Effector memory CD4-positive, alpha-beta T cell (primary cell): ENCODE data around the gene DOCK3.

Source experiments
- DNase-seq, 3 donors: peaks; one replicate each; pipeline ENCODE4 v3.0.0-alpha.2; 2020
- H3K27ac ChIP-seq: 2 replicates; pipeline ENCODE4 v1.7.0; 2013; ENCODE audit warnings: mild to moderate bottlenecking, low read length, moderate library complexity; ENCODE audit not compliant: insufficient read depth, poor library complexity, severe bottlenecking
- H3K27me3 ChIP-seq: replicated peaks from 2 replicates; pipeline ENCODE4 v1.7.0; 2013; ENCODE audit warnings: mild to moderate bottlenecking, low read length; ENCODE audit not compliant: insufficient read depth, control insufficient read depth, poor library complexity, severe bottlenecking
- H3K36me3 ChIP-seq: 2 replicates; pipeline ENCODE4 v1.7.0; 2013; ENCODE audit warnings: mild to moderate bottlenecking, low read length, moderate library complexity; ENCODE audit not compliant: control insufficient read depth, insufficient read depth
- H3K4me1 ChIP-seq: 2 replicates; pipeline ENCODE4 v1.7.0; 2013; ENCODE audit warnings: low read length, mild to moderate bottlenecking; ENCODE audit not compliant: control insufficient read depth, insufficient read depth, poor library complexity, severe bottlenecking
- H3K4me3 ChIP-seq: 2 replicates; pipeline ENCODE4 v1.7.0; 2013; ENCODE audit warnings: low read length, low read depth, mild to moderate bottlenecking; ENCODE audit not compliant: insufficient read depth, poor library complexity, severe bottlenecking
- H3K9me3 ChIP-seq: 2 replicates; pipeline ENCODE4 v1.7.0; 2013; ENCODE audit warnings: mild to moderate bottlenecking, low read length, moderate library complexity; ENCODE audit not compliant: control insufficient read depth

DOCK3 gene

GRCh38 chr3:51330046-51330445 lies 655.3 kb downstream of the DOCK3 start:
- Histone ChIP-seq H3K4me1 (no peaks in the 10 kb centered on the region), H3K4me3 (no peak overlapping the region), H3K27ac (no peak overlapping the region), H3K9me3 (no peaks in the 10 kb centered on the region), H3K27me3 (no peaks in the 10 kb centered on the region), H3K36me3 (no peaks in the 10 kb centered on the region)
- DNase-seq = no peak

- no peak overlapping the region for H3K4me3 ChIP-seq
- H3K9me3 ChIP-seq = no peaks in the 10 kb centered on the region
Measured at GRCh38 chr3:51332156-51332555, 657.4 kb downstream of the DOCK3 start.

GRCh38 chr3:51333021-51333420 lies 658.3 kb downstream of the DOCK3 start:
- Histone ChIP-seq H3K27me3 (no peaks in the 10 kb centered on the region), H3K36me3 (no peaks in the 10 kb centered on the region), H3K27ac (no peak overlapping the region), H3K9me3 (no peaks in the 10 kb centered on the region), H3K4me1 (no peaks in the 10 kb centered on the region), H3K4me3 (no peak overlapping the region)
- DNase-seq = no peak

More at GRCh38 chr3:51332156-51332555, 657.4 kb downstream of the DOCK3 start:
- H3K27ac ChIP-seq = no peak overlapping the region
- H3K4me1 ChIP-seq = no peaks in the 10 kb centered on the region
- H3K27me3 ChIP-seq = no peaks in the 10 kb centered on the region
- no peak for DNase-seq
- no peaks in the 10 kb centered on the region for H3K36me3 ChIP-seq

- no peaks in the 10 kb centered on the region for H3K27me3 ChIP-seq
- no peak overlapping the region for H3K27ac ChIP-seq
- no peaks in the 10 kb centered on the region for H3K36me3 ChIP-seq
- no peak overlapping the region for H3K4me3 ChIP-seq
- no peaks in the 10 kb centered on the region for H3K4me1 ChIP-seq
- no peaks in the 10 kb centered on the region for H3K9me3 ChIP-seq
- DNase-seq = no peak
Measured at GRCh38 chr3:51336261-51336660, 661.5 kb downstream of the DOCK3 start.

- Histone ChIP-seq H3K9me3 (no peaks in the 10 kb centered on the region), H3K36me3 (no peaks in the 10 kb centered on the region), H3K4me1 (no peaks in the 10 kb centered on the region), H3K27ac (no peak overlapping the region), H3K4me3 (no peak overlapping the region), H3K27me3 (no peaks in the 10 kb centered on the region)
- no peak for DNase-seq
Measured at GRCh38 chr3:51337666-51338065, 662.9 kb downstream of the DOCK3 start.

- Histone ChIP-seq H3K4me1 (no peaks in the 10 kb centered on the region), H3K4me3 (no peak overlapping the region), H3K27me3 (no peaks in the 10 kb centered on the region), H3K9me3 (no peaks in the 10 kb centered on the region), H3K36me3 (no peaks in the 10 kb centered on the region), H3K27ac (no peak overlapping the region)
- DNase-seq = no peak
Measured at GRCh38 chr3:51338632-51339031, 663.9 kb downstream of the DOCK3 start.

- Histone ChIP-seq H3K36me3 (no peaks in the 10 kb centered on the region), H3K27ac (no peak overlapping the region), H3K27me3 (no peaks in the 10 kb centered on the region), H3K4me3 (no peak overlapping the region), H3K9me3 (no peaks in the 10 kb centered on the region), H3K4me1 (no peaks in the 10 kb centered on the region)
- no peak for DNase-seq
Measured at GRCh38 chr3:51340013-51340829, 665.5 kb downstream of the DOCK3 start.

GRCh38 chr3:51340989-51341636 lies 666.4 kb downstream of the DOCK3 start:
- no peaks in the 10 kb centered on the region for H3K27me3 ChIP-seq
- H3K36me3 ChIP-seq = no peaks in the 10 kb centered on the region
- no peak for DNase-seq
- H3K9me3 ChIP-seq = no peaks in the 10 kb centered on the region
- no peak overlapping the region for H3K27ac ChIP-seq
- no peaks in the 10 kb centered on the region for H3K4me1 ChIP-seq
- H3K4me3 ChIP-seq = no peak overlapping the region

- H3K27me3 ChIP-seq = no peaks in the 10 kb centered on the region
- no peaks in the 10 kb centered on the region for H3K36me3 ChIP-seq
- no peaks in the 10 kb centered on the region for H3K4me1 ChIP-seq
- DNase-seq = no peak
- H3K9me3 ChIP-seq = no peaks in the 10 kb centered on the region
- H3K4me3 ChIP-seq = no peak overlapping the region
- no peak overlapping the region for H3K27ac ChIP-seq
Measured at GRCh38 chr3:51343918-51344687, 669.4 kb downstream of the DOCK3 start.

GRCh38 chr3:51350751-51351150 lies 676.0 kb downstream of the DOCK3 start:
- Histone ChIP-seq H3K36me3 (no peaks in the 10 kb centered on the region), H3K4me1 (no peaks in the 10 kb centered on the region), H3K27me3 (no peaks in the 10 kb centered on the region), H3K27ac (no peak overlapping the region), H3K9me3 (no peaks in the 10 kb centered on the region), H3K4me3 (no peak overlapping the region)
- DNase-seq = no peak
